GM15510 (cell line): ENCODE measurements around the gene CHAT.

ENCODE experiments used
- POLR2A ChIP-seq: IDR thresholded peaks from 3 replicates; pipeline ENCODE4 v1.6.1; 2011; ENCODE audit warnings: borderline replicate concordance; ENCODE audit not compliant: insufficient read length; ENCODE audit errors: extremely low read depth

CHAT gene

DNA sequence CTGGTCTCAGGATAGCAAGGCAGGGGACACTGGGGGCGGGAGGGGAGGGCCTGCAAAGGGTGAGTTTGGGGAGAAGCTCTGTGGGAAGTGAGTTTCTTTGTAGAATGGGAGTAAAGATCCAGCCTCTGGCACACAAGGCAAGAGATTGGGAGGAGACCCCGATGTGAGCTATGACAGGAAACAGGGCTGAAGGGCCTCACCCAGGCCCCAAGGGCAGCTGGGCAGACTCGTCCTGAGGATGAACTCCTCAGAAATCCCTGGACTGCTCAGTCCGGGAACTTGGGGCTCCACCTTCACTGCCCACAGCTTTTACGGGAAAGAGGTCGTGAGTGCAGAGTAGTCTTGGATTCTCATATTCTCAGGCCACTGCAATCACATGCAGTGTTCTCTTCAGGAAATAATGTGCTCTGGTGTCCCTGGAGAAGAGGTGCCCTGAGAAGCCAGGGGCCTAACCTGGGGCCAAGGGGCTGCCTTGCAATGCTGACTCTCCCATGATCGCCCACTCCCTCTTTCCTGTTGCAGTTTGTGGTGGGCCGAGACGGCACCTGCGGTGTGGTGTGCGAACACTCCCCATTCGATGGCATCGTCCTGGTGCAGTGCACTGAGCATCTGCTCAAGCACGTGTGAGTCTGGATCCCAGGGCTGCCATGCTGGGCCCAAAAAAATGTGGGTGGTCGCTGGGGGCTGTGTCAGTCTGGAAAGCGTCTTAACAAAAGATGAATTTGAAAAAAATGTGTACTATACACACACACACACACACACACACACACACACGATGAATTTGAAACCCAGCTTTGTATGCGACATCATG is 34.4 kb downstream of the CHAT start:
- TF ChIP-seq POLR2A: no peak

DNA sequence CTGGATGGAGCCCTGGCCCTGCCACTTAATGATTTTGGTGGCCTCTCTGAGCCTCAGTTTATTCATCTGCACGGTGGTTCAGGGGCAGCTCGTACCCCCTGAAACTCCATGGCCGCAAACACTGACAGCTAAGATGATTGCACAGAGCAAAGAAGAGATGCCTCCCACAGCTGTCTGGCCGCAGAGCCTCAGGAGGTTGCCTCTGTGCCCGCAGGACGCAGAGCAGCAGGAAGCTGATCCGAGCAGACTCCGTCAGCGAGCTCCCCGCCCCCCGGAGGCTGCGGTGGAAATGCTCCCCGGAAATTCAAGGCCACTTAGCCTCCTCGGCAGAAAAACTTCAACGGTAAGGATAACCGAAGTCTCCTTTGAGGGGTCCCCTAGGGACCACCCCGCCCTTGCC is 35.5 kb downstream of the CHAT start:
- no peak for TF ChIP-seq POLR2A

DNA sequence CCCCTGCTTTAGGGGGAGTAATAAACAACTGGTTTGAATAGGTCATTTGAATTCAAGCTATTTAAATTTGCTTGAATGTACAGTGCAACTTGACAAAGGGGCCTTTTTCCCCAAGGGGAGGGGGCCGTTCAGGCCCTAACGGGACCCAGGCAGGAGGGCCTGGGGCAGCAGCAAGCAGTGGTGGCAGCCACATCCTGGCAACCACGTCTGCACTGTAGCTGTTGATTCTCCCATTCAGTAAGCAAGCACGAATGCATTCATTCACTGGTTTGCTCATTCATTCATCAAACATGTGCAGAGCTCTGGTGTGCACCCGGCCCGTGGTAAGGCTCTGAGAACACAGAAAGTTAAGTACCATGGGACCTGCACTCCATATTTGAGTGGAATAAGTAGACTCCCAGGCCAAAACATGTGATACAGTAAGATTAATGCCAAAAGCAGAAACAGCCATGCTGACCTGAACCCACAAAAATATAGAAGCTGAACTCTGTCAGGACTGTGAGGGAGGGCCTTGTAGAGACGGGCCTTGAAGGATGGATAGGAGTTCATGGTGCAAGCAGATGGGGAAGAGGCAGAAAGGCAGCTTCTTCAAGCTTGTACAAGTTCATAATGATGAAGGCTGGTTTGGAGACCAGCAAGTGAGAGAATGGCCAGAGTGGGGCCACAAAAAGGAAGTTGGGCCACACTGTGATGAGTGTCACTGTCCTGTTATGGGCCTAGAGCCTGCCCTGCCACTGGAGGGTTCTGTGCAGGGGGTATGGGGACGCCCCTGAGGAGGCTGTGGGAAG is 36.3 kb downstream of the CHAT start:
- TF ChIP-seq POLR2A: no peak

DNA sequence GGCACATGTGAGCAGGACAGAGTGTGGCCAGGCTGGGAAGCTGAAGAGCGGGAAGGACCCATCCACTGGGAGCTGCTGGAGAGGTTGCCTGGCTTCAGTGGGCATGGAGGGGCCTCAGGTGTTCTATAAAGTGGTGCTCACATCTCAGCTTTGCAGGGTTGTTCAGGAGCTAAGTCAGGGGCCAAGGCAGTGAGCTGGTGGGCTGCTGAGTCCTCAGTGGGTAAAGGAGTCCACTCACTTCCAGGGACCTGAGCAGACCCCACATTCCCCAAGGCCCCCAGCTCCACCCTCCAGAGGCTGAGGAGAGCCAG is 36.8 kb downstream of the CHAT start:
- no peak for TF ChIP-seq POLR2A

DNA sequence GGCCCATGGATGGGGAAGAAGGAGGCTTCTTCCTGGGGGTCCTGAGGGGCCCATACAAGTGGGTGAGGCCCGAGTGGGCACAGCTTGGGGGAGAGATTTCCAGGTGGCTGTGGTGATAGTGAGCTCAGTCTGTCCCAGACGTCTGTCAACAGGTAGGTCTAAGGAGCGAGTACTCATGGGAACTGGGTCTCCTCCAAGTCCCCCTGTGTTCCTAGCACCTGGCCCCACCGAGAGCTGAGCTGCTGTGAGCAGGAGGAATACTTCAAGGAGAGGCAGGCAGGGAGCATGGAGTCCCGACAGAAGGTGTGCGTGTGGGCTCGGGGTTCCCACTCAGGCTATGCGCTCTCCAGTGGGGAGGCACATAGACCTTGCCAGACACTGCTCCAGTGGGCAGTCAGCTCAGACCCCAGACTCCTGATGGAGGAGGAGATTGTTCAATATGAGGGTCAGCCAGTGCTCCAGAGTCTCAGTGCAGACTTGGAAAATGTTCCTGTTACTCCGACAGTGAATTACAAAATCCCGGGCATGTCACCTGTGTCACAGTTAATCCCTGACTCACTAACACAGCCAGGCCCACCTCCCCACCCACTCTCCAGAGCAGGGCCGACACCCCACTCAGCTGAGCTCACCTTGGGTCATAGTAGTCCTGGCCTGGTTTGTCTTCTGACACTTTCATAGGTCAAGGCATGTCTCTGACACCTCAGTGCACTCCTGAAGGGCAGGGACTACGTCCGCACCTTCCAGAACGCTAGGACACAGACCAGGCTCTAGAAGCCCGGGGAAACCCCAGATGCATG is 37.4 kb downstream of the CHAT start:
- no peak for TF ChIP-seq POLR2A

DNA sequence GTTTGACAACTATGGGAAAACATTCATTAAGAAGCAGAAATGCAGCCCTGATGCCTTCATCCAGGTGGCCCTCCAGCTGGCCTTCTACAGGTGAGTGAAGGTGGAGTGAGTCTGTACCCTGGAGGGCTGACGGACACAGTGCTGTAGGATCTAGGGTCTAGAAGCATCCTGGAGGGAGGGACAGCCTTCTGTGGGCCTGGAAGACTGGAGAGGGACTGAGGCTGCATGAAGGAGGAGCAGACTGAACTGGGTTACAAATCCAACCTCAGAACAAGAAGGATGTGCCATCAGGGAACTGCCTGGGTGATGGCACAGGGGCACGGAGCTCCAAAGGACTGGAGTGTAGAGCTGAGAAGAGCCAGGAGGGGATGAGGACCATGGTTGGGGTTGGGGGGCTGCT is 38.1 kb downstream of the CHAT start:
- no peak for TF ChIP-seq POLR2A

DNA sequence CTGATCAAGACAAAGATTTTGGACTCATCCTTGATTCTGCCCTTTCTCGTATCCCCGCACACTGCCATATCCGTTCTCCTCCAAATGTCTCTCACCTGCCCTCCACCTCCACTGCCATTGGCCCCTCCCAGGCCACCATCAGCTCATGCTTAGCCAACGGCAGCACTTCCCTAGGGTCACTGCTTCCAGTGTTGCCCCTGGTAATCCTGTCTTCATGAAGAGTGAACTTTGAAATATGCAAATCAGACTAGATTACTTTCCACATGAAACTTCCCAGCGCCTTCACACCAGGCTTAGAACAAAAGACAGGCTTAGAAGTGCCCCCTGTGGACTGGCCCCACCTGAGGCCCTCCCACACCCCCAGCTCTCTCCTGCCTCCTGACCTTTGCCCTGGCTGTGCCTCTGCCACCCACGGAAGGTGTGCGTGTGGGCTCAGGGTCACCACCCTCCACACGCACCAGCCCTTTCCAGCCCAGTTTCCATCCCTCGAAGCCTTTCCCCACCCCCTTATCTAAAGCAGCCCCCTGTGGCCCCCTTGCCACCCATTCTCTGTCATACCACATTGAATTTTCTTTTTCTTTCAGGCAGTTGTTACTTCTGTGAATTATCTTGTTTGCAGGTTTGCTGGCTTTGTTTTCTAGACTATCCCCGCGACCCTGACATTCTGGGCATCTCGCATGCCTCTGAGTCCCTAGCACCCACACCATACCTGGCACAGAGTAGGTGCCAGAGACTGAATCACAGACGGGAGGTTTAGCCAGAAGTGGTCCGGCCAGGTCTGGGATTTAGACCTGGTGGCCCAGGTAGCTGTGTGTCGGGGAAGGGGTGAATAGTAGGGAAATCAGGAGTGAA is 38.8 kb downstream of the CHAT start:
- TF ChIP-seq POLR2A: no peak

DNA sequence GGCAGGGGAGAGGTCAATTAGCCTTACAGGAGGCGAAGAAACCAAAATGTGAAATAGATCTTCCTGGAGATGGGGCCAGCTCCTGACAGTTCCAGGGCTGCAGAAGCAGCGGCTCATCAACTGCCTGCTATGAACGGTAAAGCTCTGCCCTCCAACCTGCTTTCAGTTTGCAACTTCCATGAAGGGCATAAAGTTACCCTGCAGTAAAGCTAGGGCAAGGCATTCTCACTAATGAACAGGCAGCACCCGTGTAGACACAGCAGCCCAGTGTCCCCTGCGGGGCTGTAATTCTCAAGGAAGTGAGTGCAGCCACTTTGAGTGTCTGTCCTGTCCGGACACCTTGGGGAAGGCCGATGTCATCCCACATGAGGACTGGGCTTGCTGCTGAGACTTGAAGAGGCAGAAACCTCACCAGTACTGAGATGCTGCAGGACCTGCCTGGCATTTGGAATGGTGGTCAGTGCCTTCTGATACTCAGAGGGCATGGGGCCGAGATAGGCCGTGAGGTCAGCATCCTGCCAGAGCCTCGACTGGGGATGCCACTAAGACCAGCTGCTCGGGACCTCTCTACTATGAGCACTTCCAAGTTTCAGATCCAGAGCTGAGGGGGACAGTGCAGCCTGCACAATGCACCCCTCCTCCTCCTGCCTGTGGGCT is 39.6 kb downstream of the CHAT start:
- TF ChIP-seq POLR2A: no peak

DNA sequence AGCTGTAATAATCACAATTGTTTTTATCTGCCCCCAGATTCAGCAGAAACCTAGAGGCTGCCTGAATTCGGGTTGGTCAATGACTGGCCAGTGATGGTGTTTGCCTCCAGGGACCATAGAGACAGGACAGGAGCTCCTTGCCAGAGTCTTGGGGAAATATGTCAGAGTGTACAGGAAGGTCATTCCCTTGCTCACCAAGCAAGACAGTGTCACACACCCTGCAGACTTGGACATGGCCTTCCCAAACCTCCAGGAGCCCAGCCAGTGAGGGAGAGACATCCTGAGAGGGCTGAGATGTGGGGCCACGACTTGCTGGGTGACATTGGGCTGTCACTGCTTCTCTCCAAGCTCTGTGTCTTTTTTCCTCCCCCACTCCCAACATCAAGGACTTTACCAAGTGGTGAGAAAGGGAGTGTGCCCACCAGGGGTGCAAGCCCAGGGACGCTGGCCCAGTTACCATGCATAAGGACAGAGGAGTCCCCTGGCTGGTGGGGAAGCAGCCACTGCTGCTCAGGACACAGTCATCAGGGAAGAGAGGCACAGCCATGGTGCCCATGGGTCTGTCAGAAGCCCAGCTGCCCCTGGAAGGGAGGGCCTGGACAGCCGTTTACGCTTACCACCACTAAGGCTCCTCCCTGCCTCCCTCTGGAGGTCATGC is 40.3 kb downstream of the CHAT start:
- no peak for TF ChIP-seq POLR2A

DNA sequence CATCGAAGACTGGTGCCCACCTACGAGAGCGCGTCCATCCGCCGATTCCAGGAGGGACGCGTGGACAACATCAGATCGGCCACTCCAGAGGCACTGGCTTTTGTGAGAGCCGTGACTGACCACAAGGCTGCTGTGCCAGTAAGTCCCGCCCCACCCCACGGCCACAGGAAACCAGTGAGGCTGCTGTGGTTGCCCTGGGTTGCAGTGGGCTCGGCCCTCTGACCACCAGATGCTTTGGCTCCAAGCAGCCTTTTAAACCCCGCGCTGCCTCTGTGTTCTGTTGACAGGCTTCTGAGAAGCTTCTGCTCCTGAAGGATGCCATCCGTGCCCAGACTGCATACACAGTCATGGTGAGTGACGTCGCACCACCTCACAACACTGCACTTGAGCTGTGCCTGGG is 41.3 kb downstream of the CHAT start:
- TF ChIP-seq POLR2A: no peak

DNA sequence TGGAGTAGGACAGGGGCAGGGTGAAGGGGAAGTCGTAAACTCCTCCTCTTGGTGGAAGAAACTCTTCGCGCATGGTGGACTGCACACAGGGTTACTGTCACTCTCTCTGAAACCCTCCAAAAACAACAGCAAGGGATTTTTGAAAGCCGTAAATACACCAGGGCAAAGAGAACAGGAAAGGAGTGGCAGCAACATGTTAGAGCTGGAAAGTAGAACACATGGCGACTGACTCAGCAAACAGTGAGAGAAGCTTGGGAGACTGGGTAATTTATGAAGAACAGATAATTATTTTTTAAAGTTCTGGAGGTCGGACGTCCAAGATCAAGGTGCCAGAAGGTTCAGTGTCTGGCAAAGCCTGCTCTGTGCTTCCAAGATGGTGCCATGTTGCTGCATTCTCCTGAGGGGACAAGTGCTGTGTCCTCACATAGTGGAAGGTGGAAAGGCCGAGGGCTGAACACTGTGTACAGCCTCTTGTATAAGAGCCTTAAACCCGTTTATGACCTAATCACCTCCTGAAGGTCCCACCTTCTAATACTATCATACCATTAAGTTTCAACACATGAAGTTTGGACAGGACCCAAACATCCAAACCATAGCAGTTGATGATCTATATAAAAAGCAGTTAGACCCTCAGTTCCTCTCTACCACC is 43.1 kb downstream of the CHAT start:
- TF ChIP-seq POLR2A: no peak

DNA sequence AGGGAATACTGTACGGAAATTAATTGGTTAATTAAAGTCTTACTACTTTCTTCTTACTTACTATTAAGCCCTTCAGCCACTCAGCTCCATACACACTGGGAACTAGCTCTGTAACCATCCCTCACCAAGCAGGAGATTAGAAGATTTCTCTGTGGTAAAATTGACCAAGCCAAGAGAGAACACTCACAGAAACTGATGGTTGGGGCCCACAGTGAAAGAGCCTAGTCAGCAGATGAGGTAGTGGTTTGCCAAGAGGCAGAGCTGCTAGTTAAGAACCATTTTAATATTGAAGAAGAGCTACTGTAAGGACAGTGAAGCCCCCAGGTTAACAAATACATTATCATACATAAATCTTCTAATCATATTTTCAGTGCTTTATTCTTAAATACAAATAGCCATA is 43.8 kb downstream of the CHAT start:
- no peak for TF ChIP-seq POLR2A
